GM12874 (cell line): ENCODE results near the gene TGIF2.

Source experiments
- TF ChIP-seq, protein P1 (sequence below): IDR thresholded peaks from 2 replicates; pipeline ENCODE4 v1.5.1; 2011; ENCODE audit warnings: low read depth, mild to moderate bottlenecking, control low read depth, low read length, moderate library complexity; ENCODE audit not compliant: insufficient read depth

The TGIF2 gene

DNA sequence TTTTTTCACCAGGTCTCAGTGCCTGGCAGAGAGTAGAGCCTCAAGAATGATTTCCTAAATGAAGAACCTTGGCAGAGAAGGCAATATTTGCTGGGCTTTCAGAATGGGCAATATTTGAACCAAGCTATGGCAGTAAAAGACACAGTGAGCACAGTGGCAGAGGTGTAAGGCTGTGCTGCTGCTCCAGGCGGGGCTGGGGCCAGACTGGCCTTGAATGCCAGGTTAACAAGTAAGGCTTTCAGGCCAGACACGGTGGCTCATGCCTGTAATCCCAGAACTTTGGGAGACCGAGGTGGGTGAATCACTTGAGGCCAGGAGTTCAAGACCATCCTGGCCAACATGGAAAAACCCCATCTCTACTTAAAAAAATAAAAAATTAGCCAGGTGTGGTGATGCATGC, 40.6 kb upstream of the TGIF2 start:
- TF ChIP-seq, protein P1, sequence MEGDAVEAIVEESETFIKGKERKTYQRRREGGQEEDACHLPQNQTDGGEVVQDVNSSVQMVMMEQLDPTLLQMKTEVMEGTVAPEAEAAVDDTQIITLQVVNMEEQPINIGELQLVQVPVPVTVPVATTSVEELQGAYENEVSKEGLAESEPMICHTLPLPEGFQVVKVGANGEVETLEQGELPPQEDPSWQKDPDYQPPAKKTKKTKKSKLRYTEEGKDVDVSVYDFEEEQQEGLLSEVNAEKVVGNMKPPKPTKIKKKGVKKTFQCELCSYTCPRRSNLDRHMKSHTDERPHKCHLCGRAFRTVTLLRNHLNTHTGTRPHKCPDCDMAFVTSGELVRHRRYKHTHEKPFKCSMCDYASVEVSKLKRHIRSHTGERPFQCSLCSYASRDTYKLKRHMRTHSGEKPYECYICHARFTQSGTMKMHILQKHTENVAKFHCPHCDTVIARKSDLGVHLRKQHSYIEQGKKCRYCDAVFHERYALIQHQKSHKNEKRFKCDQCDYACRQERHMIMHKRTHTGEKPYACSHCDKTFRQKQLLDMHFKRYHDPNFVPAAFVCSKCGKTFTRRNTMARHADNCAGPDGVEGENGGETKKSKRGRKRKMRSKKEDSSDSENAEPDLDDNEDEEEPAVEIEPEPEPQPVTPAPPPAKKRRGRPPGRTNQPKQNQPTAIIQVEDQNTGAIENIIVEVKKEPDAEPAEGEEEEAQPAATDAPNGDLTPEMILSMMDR = no peak

DNA sequence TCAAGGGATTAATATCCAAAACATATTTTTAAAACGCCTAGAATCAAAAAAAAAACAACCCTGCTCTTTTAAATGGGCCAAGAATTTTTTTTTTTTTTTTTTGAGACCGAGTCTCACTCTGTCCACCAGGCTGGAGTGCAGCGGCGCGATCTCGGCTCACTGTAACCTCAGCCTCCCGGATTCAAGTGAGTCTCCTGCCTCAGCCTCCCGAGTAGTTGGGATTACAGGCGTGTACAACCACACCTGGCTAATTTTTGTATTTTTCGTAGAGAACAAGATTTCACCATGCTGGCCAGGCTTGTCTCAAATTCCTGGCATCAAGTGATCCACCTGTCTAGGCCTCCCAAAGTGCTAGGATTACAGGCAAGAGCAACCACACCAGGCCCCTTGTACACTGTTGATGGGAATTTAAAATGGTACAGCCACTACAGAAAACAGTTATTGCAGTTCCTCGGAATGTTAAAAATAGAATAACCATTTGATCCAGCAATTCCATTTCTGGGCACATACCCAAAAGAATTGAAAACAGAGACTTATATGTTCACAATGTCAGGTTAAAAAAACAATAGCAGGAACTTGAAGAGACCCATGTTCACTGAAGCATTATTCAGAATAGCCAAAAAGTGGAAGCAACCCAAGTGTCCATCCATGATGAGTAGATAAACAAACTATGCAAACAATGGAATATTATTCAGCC, 35.2 kb upstream of the TGIF2 start:
- TF ChIP-seq, protein P1 = no peak

DNA sequence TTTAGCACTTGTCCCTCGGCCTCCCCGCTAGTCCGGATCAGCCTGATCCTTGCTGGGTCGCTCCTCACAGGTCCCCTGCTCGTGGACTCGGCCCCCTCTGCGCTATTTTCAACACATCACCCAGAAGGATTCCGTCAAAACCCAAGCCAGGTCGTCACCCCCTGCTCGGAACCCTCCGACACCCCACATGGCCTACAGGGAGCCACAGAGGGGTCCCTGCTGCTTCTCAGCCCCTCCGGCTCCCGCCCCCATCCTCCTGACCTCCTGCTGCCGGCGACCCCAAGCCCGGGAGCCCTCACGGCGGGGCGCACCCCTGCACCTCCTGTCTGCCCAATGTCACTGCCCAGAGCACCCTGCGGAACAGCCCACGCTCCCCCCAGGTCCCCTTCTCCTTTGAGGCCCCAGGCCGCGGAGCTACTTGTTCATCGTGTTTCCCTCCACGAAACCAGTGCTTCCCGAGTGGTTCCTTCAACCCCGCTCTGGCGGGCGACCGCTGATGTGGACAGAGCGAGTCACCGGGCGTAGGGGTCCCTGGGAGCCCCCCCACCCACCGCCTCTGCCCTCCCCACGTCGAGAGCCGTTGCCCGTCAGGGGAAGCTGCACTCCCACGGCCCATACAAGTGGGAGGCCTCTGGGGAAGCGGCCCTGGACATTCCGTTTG, 32.7 kb upstream of the TGIF2 start:
- TF ChIP-seq, protein P1 = no peak

DNA sequence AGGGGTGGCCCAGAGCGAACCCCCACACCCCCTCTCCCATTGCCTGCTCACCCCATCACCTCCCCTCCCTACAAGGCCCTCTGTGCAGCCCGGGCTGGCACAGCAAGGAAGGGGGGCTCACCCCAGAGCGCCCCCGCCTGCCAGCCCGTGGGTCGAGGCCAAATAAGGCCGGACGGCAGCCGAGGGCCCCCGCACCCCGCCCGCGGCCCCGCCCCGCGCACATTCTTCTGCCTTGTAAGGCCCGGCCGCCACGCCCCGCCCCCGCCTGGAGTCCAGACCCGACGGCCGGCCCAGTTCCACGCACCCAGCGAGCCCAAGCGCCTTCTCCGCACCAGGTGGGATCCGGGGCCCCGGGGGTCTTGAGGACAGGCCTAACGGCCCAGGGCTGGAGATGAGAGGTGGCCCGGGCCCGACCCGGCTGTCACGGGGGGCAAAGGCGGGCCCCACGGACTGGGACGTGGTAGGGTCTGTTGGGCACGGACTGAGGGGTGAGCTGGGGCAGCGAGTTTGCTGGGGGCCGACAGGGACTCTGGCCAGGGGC, 32.1 kb upstream of the TGIF2 start, which contains the start of gene MYL9:
Gene MYL9 (plus strand): TSS at position 293 of the 541 bp plus-strand sequence. CDS start 3,366 bp downstream, outside the sequence.
- TF ChIP-seq, protein P1 = no peak

DNA sequence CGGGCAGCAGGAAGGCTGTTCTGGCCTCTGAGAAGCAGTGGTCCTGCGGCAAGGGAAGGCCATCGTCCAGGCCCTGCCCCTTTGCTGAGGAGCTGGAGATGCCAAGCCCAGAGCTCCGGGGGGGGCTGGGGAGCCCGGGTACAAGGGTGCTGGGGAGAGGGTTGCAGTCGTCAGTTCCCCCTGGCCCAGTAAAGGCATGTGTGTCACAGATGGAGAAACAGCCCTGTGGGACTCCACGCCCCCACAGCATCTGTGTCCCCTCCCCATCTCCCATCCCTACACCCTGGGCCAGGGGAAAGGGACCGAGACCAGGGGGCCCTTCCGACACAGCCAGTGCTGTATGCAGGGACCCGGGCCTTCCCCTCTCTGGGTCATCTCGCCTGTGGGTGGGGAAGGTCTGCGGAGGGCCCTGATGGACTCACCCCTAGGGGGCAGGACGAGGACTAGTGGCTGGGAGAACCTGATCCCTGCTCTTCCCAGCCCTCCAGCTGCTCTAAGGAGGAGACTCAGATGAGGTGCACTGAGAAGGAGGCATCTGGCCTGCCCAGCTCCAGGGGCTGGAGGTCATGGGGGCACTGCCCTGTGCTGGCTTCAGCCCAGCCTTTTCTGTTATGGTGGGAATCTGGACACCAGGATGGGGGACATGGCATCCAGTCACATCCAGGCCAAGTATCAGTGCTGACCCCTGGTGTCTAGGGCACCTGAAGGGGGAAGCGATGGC, 31.5 kb upstream of the TGIF2 start:
- TF ChIP-seq, protein P1 = peak; percentile 42

DNA sequence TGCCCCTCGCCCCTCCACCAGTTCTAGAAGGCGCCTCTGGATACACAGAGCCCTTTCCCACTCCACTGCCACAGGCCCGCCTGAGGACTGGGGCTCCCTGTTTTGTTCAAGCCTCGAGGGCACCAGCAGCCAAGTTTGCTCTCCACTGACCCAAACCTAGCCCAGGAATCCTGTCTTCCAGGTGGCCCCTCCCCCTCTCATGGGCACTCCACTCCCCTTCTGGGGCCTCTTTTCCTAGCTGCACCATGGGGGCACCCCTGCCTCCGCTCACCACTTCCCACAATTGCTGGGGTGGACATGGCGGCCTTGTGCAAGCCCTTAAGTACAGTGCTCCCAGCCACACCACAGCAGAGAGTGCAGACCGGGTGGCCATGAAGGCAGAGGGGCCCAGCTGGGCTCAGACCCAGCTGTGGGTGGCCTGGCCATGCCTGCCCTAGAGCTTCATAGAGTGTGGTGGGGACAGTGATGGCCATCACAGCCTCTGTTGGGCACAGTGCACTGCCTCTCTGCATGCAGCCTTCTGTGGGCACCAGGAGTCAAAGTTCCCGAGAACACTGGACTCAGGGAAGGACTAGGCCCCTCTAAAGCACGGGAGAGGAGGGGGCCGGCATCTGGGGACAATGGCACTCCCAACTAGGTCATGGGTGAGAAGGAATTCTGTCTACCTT, 30.7 kb upstream of the TGIF2 start:
- TF ChIP-seq, protein P1 = no peak
